Ovary (tissue), 9 donors: ENCODE data around the gene IL17REL. TPM values are rescaled to one million over a fixed set of nuclear protein-coding genes. Genes with fewer than 3 reads are reported as not detected.
"Not testable (repeated sequence)": the region's sequence is repeated elsewhere in the genome, so short reads cannot be mapped to it uniquely, and the experiment has no call there.

Experiments used
- DNase-seq, 5 donors: peaks; one replicate each; pipeline ENCODE4 v3.0.0-alpha.2; 2019 to 2020
- H3K27ac ChIP-seq, 2 donors: fragments of 200-600 bp; one replicate each; pipeline versions ENCODE4 v1.5.1 to v1.8.0; 2019 to 2022
- H3K27me3 ChIP-seq: fragments of 200-600 bp; one replicate; pipeline ENCODE4 v1.8.0; 2022
- H3K36me3 ChIP-seq: fragments of 200-600 bp; sonication (generic); one replicate; pipeline ENCODE4 v1.5.1; 2019
- H3K4me1 ChIP-seq: one replicate; pipeline ENCODE4 v1.8.1; 2013; ENCODE audit warnings: mild to moderate bottlenecking, moderate library complexity; ENCODE audit not compliant: insufficient read depth
- H3K4me3 ChIP-seq: fragments of 200-600 bp; sonication (generic); one replicate; pipeline ENCODE4 v1.5.1; 2017
- H3K9me3 ChIP-seq, 2 donors: fragments of 200-600 bp in 1 of 2; sonication (generic) in 1 of 2; one replicate each; pipeline versions ENCODE4 v1.5.1 to v1.8.1; 2013 to 2019; ENCODE audit warnings: mild to moderate bottlenecking in 1 of 2, moderate library complexity in 1 of 2
- EP300 ChIP-seq: sonication (generic); formaldehyde crosslinking; IDR thresholded peaks from one replicate; pipeline ENCODE4 v1.6.1; 2017; ENCODE audit warnings: antibody characterized with exemption
- POLR2A ChIP-seq: fragments of 450-650 bp; IDR thresholded peaks from one replicate; pipeline ENCODE4 v1.6.1; 2017; ENCODE audit warnings: antibody characterized with exemption, mild to moderate bottlenecking, moderate library complexity
- WGBS, 3 donors: extraction: QIAGEN DNeasy Blood & Tissue Kit in 1 of 3; methylation state at CpG; one replicate each; pipeline versions ENCODE4 v1.1.5 to v1.1.7; 2013 to 2017; 5-methylcytosine and 5-hydroxymethylcytosine counted together
- intact Hi-C, 4 donors: fragments of 100-400 bp; cut with DNase I; formaldehyde crosslinking; loops; one replicate each; pipeline versions ENCODE4 v1.11.0 to v1.15.1; 2022 to 2023
- polyA plus RNA-seq, 2 donors: library from polyadenylated mRNA; stranded (reverse); fragments of 200-250 nt in 1 of 2; fragments of 350-450 nt in 1 of 2; fragmentation: Illumina TruSeq in 1 of 2; extraction: RNeasy Lipid Tissue Mini Kit (QIAGEN cat#74804) in 1 of 2; gene quantifications; one replicate each; pipeline ENCODE4 v1.2.3, GENCODE V29; 2013 to 2014
- total RNA-seq, 7 donors: library from RNA; depleted of rRNA in 2 of 7; stranded (reverse); fragments of >200 nt in 2 of 7; fragmentation: NEBNext Ultra II Directional in 3 of 7; extraction: Animal tissue kit (Norgen Biotek cat#: 25700) in 3 of 7; gene quantifications; one replicate each; pipeline versions ENCODE4 v1.1.0 to v1.2.4, GENCODE V29; 2016 to 2023
- TF ChIP-seq, protein P1 (sequence below), 3 donors: fragments of 450-650 bp in 2 of 3; fragments of 200-600 bp in 1 of 3; IDR thresholded peaks; one replicate each; pipeline versions ENCODE4 v1.5.1 to v1.8.0; 2016 to 2022; ENCODE audit warnings: antibody characterized with exemption in 3 of 3, mild to moderate bottlenecking in 1 of 3
- donor health status: DM: no; HTN: no; CAD: no; lungs with moderate emphysema.
- donor health status: DM: no; HTN: no; CAD: no.
- donor health status: Bipolar disorder and iron deficiency.
- donor health status: DM: yes; HTN: yes; CAD: no.
- donor health status: DM: no; HTN: no; CAD: no.
- donor health status: DM: yes; HTN: yes; CAD: no.

The IL17REL gene
- total and polyA plus RNA-seq, 9 donors, result 0.05 to 0.18 (median 0.10) TPM; not detected in 5

GRCh38 chr22:49983148-49984042 is 29.2 kb downstream of the IL17REL start:
- DNase-seq, result peak in 4 of 5 donors; percentile 16 to 59 (median 42)
- no peaks in the 10 kb centered on the region for H3K27me3 ChIP-seq
- intact Hi-C loops, result no loop called here
- TF ChIP-seq POLR2A, result no peak
- TF ChIP-seq, protein P1, sequence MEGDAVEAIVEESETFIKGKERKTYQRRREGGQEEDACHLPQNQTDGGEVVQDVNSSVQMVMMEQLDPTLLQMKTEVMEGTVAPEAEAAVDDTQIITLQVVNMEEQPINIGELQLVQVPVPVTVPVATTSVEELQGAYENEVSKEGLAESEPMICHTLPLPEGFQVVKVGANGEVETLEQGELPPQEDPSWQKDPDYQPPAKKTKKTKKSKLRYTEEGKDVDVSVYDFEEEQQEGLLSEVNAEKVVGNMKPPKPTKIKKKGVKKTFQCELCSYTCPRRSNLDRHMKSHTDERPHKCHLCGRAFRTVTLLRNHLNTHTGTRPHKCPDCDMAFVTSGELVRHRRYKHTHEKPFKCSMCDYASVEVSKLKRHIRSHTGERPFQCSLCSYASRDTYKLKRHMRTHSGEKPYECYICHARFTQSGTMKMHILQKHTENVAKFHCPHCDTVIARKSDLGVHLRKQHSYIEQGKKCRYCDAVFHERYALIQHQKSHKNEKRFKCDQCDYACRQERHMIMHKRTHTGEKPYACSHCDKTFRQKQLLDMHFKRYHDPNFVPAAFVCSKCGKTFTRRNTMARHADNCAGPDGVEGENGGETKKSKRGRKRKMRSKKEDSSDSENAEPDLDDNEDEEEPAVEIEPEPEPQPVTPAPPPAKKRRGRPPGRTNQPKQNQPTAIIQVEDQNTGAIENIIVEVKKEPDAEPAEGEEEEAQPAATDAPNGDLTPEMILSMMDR (IDR thresholded peaks at IDR 0.05), result peak in 1 of 3 donors; percentile 26
- H3K36me3 ChIP-seq, result no peaks in the 10 kb centered on the region
- 5 to 8% (median 5%) methylated on average over 35 to 90 of the region's 90 CpGs for WGBS, 3 donors
- peaks cover 3% of the 10 kb centered on the region for H3K4me1 ChIP-seq
- no peaks in the 10 kb centered on the region for H3K9me3 ChIP-seq
- H3K27ac ChIP-seq, result no peak overlapping the region
- H3K4me3 ChIP-seq, result no peak overlapping the region

DNA sequence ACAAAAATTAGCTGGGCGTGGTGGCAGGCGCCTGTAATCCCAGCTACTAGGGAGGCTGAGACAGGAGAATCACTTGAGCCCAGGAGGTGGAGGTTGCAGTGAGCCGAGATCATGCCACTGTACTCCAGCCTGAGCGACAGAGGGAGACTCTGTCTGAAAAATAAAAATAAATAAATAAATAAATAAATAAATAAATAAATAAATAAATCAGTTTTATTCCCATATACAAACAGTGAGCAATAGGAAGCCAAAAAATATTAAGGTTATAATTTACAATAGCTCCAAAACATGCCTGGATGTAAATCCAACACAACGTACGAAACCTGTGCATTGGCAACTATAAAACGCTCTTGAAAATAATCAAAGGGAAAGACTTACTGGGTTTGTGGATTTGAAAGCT is 30.8 kb downstream of the IL17REL start:
- H3K27ac ChIP-seq, H3K27me3 ChIP-seq, H3K4me3 ChIP-seq, H3K9me3 ChIP-seq, DNase-seq, H3K4me1 ChIP-seq, intact Hi-C loops, H3K36me3 ChIP-seq: not testable (repeated sequence)
- WGBS, 3 donors, result 95 to 97% (median 96%) methylated on average over 7 of the region's 7 CpGs

DNA sequence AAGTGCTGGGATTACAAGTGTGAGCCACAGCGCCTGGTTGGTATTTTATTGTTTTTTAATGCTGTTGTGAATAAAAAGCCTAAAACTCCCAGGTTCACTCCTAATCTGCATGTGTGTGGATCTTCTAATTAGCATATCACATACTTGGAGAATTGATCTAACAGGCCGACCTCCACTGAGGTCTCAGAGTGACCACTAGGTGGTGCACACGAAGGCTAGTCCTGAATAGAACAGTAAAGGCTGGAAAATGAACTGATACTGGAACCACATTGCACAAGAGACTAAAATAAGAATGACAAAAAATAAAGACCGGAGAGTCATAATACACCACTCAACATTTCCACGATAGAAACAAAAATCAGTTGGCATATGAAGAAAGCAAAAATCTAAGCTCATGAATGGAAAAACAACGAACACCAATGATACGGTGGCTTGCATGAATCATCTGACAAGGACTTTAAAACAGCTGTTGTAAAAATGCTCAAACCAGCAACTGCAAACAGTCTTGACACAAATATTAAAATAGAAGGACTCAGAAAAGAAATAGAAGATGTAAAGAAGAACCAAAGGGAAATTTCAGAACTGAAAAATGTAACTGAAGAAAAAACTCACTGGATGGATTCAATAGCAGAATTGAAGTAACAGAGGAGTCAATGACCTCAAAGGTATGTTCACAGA is 32.8 kb downstream of the IL17REL start:
- H3K36me3 ChIP-seq, result no peaks in the 10 kb centered on the region
- 51 to 57% (median 52%) methylated on average over 7 of the region's 7 CpGs for WGBS, 3 donors
- peak in 1 of 5 donors; percentile 13 for DNase-seq
- no peak overlapping the region for H3K27ac ChIP-seq
- H3K9me3 ChIP-seq, result no peaks in the 10 kb centered on the region
- peaks cover 3% of the 10 kb centered on the region for H3K4me1 ChIP-seq
- TF ChIP-seq, protein P1 (IDR thresholded peaks at IDR 0.05), result no peak
- TF ChIP-seq EP300 (no peak), POLR2A (no peak)
- no peak overlapping the region for H3K4me3 ChIP-seq
- intact Hi-C loops, result no loop called here
- no peaks in the 10 kb centered on the region for H3K27me3 ChIP-seq

DNA sequence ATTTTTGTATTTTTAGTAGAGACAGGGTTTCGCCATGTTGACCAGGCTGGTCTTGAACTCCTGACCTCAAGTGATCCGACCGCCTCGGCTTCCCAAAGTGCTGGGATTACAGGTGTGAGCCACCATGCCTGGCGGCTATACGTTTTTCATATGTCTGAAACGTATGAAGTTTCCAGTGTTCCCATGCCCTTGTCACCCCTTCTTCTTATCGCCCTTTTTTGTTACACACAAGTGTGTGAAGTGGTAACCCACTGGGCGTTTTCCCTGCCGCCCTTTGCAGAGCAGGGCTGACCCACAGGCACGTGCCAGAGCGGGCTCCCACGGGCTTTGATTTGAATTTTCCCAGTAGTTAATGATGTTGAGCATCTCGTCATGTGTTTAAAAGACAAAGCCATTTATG is 35.0 kb downstream of the IL17REL start:
- Histone ChIP-seq H3K27me3 (no peaks in the 10 kb centered on the region), H3K27ac (no peak overlapping the region), H3K9me3 (no peaks in the 10 kb centered on the region), H3K4me3 (no peak overlapping the region), H3K36me3 (no peaks in the 10 kb centered on the region), H3K4me1 (no peaks in the 10 kb centered on the region)
- TF ChIP-seq POLR2A, result no peak
- no peak for DNase-seq
- intact Hi-C loops, result no loop called here
- WGBS, 3 donors, result 73 to 80% (median 76%) methylated on average over 14 of the region's 14 CpGs

GRCh38 chr22:49976439-49977175 is 36.0 kb downstream of the IL17REL start:
- H3K36me3 ChIP-seq, result no peaks in the 10 kb centered on the region
- intact Hi-C loops, result no loop called here
- H3K4me3 ChIP-seq, result no peak overlapping the region
- no peak overlapping the region for H3K27ac ChIP-seq
- no peaks in the 10 kb centered on the region for H3K9me3 ChIP-seq
- peaks cover under 1% of the 10 kb centered on the region for H3K4me1 ChIP-seq
- H3K27me3 ChIP-seq, result no peaks in the 10 kb centered on the region
- WGBS, 3 donors, result 46 to 55% (median 50%) methylated on average over 15 of the region's 15 CpGs
- TF ChIP-seq, protein P1 (IDR thresholded peaks at IDR 0.05), result no peak
- no peak for TF ChIP-seq POLR2A
- no peak for TF ChIP-seq EP300
- no peak for DNase-seq
